Anterior cingulate cortex (tissue), 58 donors: Measurements from ENCODE around the gene THAP5.

Source experiments
- DNase-seq, 58 donors: peaks; one replicate each; lab custom pipeline; 2025; lab: John Stamatoyannopoulos, UW

THAP5 gene

GRCh38 chr7:108569381-108570145, at the start of gene THAP5, which contains the start of gene DNAJB9:
TSS of gene THAP5 (minus strand) at chr7:108569706. CDS start at chr7:108569569, 137 bp downstream.
TSS of gene DNAJB9 (plus strand) at chr7:108569874. CDS start at chr7:108571727, 1,853 bp downstream.
- peak; percentile 91 to 100 (median 99) for DNase-seq

- DNase-seq, result no peak
These were observed 48.5 kb upstream of the THAP5 start for GRCh38 chr7:108618056-108618455.

GRCh38 chr7:108614896-108615295, 45.4 kb upstream of the THAP5 start:
- no peak for DNase-seq

- no peak for DNase-seq
These were observed 44.5 kb upstream of the THAP5 start for GRCh38 chr7:108613949-108614381.

- DNase-seq, result peak in 1 of 58 donors; percentile 20
These were observed 43.8 kb upstream of the THAP5 start for GRCh38 chr7:108613147-108613948.

- DNase-seq, result no peak
These were observed 41.8 kb upstream of the THAP5 start for GRCh38 chr7:108611268-108611667.

- no peak for DNase-seq
These were observed 40.1 kb upstream of the THAP5 start for GRCh38 chr7:108609643-108610042.

GRCh38 chr7:108605559-108606201, 36.2 kb upstream of the THAP5 start:
- DNase-seq, result no peak

GRCh38 chr7:108604307-108605077, 35.0 kb upstream of the THAP5 start:
- DNase-seq, result no peak

GRCh38 chr7:108603656-108604306, 34.3 kb upstream of the THAP5 start:
- DNase-seq, result no peak

GRCh38 chr7:108600399-108600798, 30.9 kb upstream of the THAP5 start:
- DNase-seq, result no peak

GRCh38 chr7:108598914-108599580, 29.5 kb upstream of the THAP5 start:
- no peak for DNase-seq

GRCh38 chr7:108598153-108598552, 28.6 kb upstream of the THAP5 start:
- peak in 12 of 58 donors; percentile 1 to 24 (median 6) for DNase-seq

- DNase-seq, result no peak
These were observed 27.1 kb upstream of the THAP5 start for GRCh38 chr7:108596560-108596959.

- DNase-seq, result peak in 28 of 58 donors; percentile 2 to 66 (median 24)
These were observed 23.2 kb upstream of the THAP5 start for GRCh38 chr7:108592646-108593201.

- no peak for DNase-seq
These were observed 21.1 kb upstream of the THAP5 start for GRCh38 chr7:108590606-108591005.

- no peak for DNase-seq
These were observed 20.4 kb upstream of the THAP5 start for GRCh38 chr7:108589874-108590273.

GRCh38 chr7:108589199-108589598, 19.7 kb upstream of the THAP5 start:
- no peak for DNase-seq

GRCh38 chr7:108586274-108586710, 16.8 kb upstream of the THAP5 start:
- DNase-seq, result no peak
